ENCODE data around the gene PHACTR1.

DNA sequence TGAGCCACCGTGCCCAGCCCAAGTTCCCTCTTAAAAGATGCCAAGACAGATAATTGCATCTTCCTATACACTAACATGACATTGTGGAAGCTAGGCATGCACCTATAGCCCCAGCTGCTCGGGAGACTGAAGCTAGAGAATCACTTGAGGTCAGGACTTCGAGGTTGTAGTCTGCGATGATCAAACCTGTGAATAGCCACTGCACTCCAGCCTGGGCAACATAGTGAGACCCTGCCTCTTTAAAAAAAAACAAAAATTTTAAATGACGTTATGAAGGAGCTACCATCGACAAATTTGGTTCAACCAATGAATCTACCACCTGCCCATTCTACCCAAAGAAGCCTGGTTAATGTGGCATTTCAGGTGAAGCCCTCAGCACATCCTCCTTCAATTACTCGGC lies 531.1 kb downstream of the PHACTR1 start:
- TF ChIP-seq, protein P1, sequence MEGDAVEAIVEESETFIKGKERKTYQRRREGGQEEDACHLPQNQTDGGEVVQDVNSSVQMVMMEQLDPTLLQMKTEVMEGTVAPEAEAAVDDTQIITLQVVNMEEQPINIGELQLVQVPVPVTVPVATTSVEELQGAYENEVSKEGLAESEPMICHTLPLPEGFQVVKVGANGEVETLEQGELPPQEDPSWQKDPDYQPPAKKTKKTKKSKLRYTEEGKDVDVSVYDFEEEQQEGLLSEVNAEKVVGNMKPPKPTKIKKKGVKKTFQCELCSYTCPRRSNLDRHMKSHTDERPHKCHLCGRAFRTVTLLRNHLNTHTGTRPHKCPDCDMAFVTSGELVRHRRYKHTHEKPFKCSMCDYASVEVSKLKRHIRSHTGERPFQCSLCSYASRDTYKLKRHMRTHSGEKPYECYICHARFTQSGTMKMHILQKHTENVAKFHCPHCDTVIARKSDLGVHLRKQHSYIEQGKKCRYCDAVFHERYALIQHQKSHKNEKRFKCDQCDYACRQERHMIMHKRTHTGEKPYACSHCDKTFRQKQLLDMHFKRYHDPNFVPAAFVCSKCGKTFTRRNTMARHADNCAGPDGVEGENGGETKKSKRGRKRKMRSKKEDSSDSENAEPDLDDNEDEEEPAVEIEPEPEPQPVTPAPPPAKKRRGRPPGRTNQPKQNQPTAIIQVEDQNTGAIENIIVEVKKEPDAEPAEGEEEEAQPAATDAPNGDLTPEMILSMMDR (IDR thresholded peaks at IDR 0.05) = no peak
- TF ChIP-seq POLR2A (IDR thresholded peaks at IDR 0.05) = no peak
